Effector memory CD4-positive, alpha-beta T cell (primary cell): ENCODE data around the gene ANXA11.
"Not testable (repeated sequence)": the region's sequence is repeated elsewhere in the genome, so short reads cannot be mapped to it uniquely, and the experiment has no call there.

Experiments used
- DNase-seq, 3 donors: peaks; one replicate each; pipeline ENCODE4 v3.0.0-alpha.2; 2020
- H3K27ac ChIP-seq: 2 replicates; pipeline ENCODE4 v1.7.0; 2013; ENCODE audit warnings: mild to moderate bottlenecking, low read length, moderate library complexity; ENCODE audit not compliant: insufficient read depth, poor library complexity, severe bottlenecking
- H3K27me3 ChIP-seq: replicated peaks from 2 replicates; pipeline ENCODE4 v1.7.0; 2013; ENCODE audit warnings: mild to moderate bottlenecking, low read length; ENCODE audit not compliant: insufficient read depth, control insufficient read depth, poor library complexity, severe bottlenecking
- H3K36me3 ChIP-seq: 2 replicates; pipeline ENCODE4 v1.7.0; 2013; ENCODE audit warnings: mild to moderate bottlenecking, low read length, moderate library complexity; ENCODE audit not compliant: control insufficient read depth, insufficient read depth
- H3K4me1 ChIP-seq: 2 replicates; pipeline ENCODE4 v1.7.0; 2013; ENCODE audit warnings: low read length, mild to moderate bottlenecking; ENCODE audit not compliant: control insufficient read depth, insufficient read depth, poor library complexity, severe bottlenecking
- H3K4me3 ChIP-seq: 2 replicates; pipeline ENCODE4 v1.7.0; 2013; ENCODE audit warnings: low read length, low read depth, mild to moderate bottlenecking; ENCODE audit not compliant: insufficient read depth, poor library complexity, severe bottlenecking
- H3K9me3 ChIP-seq: 2 replicates; pipeline ENCODE4 v1.7.0; 2013; ENCODE audit warnings: mild to moderate bottlenecking, low read length, moderate library complexity; ENCODE audit not compliant: control insufficient read depth

The ANXA11 gene

GRCh38 chr10:80146918-80147317 lies 58.4 kb downstream of the ANXA11 start:
- DNase-seq = no peak

GRCh38 chr10:80145406-80146308 lies 59.7 kb downstream of the ANXA11 start:
- not testable (repeated sequence) for H3K9me3 ChIP-seq, H3K27ac ChIP-seq, DNase-seq, H3K4me3 ChIP-seq, H3K36me3 ChIP-seq, H3K27me3 ChIP-seq
- peaks cover 17% of the 10 kb centered on the region for H3K4me1 ChIP-seq

More at GRCh38 chr10:80146918-80147317, 58.4 kb downstream of the ANXA11 start:
- H3K9me3 ChIP-seq = no peaks in the 10 kb centered on the region
- H3K27me3 ChIP-seq = no peaks in the 10 kb centered on the region
- H3K4me3 ChIP-seq = no peak overlapping the region
- H3K36me3 ChIP-seq = peaks cover 16% of the 10 kb centered on the region
- no peak overlapping the region for H3K27ac ChIP-seq
- H3K4me1 ChIP-seq = peaks cover 17% of the 10 kb centered on the region

- no peaks in the 10 kb centered on the region for H3K9me3 ChIP-seq
- peaks cover 2% of the 10 kb centered on the region for H3K36me3 ChIP-seq
- DNase-seq = no peak
- no peak overlapping the region for H3K27ac ChIP-seq
- H3K4me3 ChIP-seq = peak overlapping the region; percentile 54
- H3K27me3 ChIP-seq = no peaks in the 10 kb centered on the region
- peaks cover 17% of the 10 kb centered on the region for H3K4me1 ChIP-seq
These were observed 60.6 kb downstream of the ANXA11 start for GRCh38 chr10:80144696-80145131.

GRCh38 chr10:80144067-80144695 lies 61.2 kb downstream of the ANXA11 start:
- Histone ChIP-seq H3K9me3 (no peaks in the 10 kb centered on the region), H3K27ac (no peak overlapping the region), H3K4me3 (peak overlapping the region; percentile 54), H3K4me1 (peaks cover 17% of the 10 kb centered on the region), H3K36me3 (no peaks in the 10 kb centered on the region), H3K27me3 (no peaks in the 10 kb centered on the region)
- DNase-seq = peak in 1 of 3 donors; percentile 6

- peaks cover 17% of the 10 kb centered on the region for H3K4me1 ChIP-seq
- H3K9me3 ChIP-seq = no peaks in the 10 kb centered on the region
- H3K36me3 ChIP-seq = no peaks in the 10 kb centered on the region
- no peaks in the 10 kb centered on the region for H3K27me3 ChIP-seq
- no peak overlapping the region for H3K27ac ChIP-seq
- DNase-seq = no peak
- H3K4me3 ChIP-seq = no peak overlapping the region
These were observed 63.5 kb downstream of the ANXA11 start for GRCh38 chr10:80141696-80142460.

GRCh38 chr10:80140251-80140650 lies 65.1 kb downstream of the ANXA11 start:
- no peaks in the 10 kb centered on the region for H3K36me3 ChIP-seq
- H3K4me1 ChIP-seq = peaks cover 17% of the 10 kb centered on the region
- H3K9me3 ChIP-seq = no peaks in the 10 kb centered on the region
- no peak overlapping the region for H3K27ac ChIP-seq
- no peaks in the 10 kb centered on the region for H3K27me3 ChIP-seq
- no peak for DNase-seq
- no peak overlapping the region for H3K4me3 ChIP-seq

- peaks cover 9% of the 10 kb centered on the region for H3K4me1 ChIP-seq
- no peaks in the 10 kb centered on the region for H3K9me3 ChIP-seq
- no peak for DNase-seq
- H3K4me3 ChIP-seq = no peak overlapping the region
- H3K27ac ChIP-seq = no peak overlapping the region
- no peaks in the 10 kb centered on the region for H3K36me3 ChIP-seq
- H3K27me3 ChIP-seq = no peaks in the 10 kb centered on the region
These were observed 66.1 kb downstream of the ANXA11 start for GRCh38 chr10:80139265-80139664.

- Histone ChIP-seq H3K27ac (no peak overlapping the region), H3K36me3 (no peaks in the 10 kb centered on the region), H3K27me3 (peaks cover 7% of the 10 kb centered on the region), H3K4me3 (no peak overlapping the region), H3K9me3 (no peaks in the 10 kb centered on the region), H3K4me1 (no peaks in the 10 kb centered on the region)
- DNase-seq = no peak
These were observed 67.4 kb downstream of the ANXA11 start for GRCh38 chr10:80137920-80138319.

- H3K4me3 ChIP-seq = no peak overlapping the region
- H3K9me3 ChIP-seq = no peaks in the 10 kb centered on the region
- H3K36me3 ChIP-seq = no peaks in the 10 kb centered on the region
- H3K27me3 ChIP-seq = peaks cover 13% of the 10 kb centered on the region
- H3K4me1 ChIP-seq = peaks cover 4% of the 10 kb centered on the region
- DNase-seq = no peak
- H3K27ac ChIP-seq = no peak overlapping the region
These were observed 68.1 kb downstream of the ANXA11 start for GRCh38 chr10:80137031-80137862.
